HEK293T (cell line): ENCODE data around the gene HEMK1.

Experiments used
- CTCF ChIA-PET: fragments of 350-600 bp; formaldehyde crosslinking; extraction: SDS; loops from one replicate; lab custom pipeline; 2021; ENCODE audit warnings: antibody characterized with exemption, inconsistent platforms; lab: Yijun Ruan, JAX
- POLR2A ChIA-PET: fragments of 350-600 bp; formaldehyde crosslinking; extraction: SDS; loops from one replicate; lab custom pipeline; 2020; ENCODE audit warnings: antibody characterized with exemption, inconsistent platforms; lab: Yijun Ruan, JAX
- DNase-seq: peaks from one replicate; pipeline ENCODE4 v3.0.0; 2012; ENCODE audit warnings: mixed read lengths; ENCODE audit errors: extremely low spot score
- ARNT ChIP-seq: fragments of 450-650 bp; IDR thresholded peaks from 2 replicates; pipeline ENCODE4 v1.6.1; 2017; ENCODE audit warnings: mild to moderate bottlenecking
- BHLHE40 ChIP-seq: fragments of 450-650 bp; IDR thresholded peaks from 2 replicates; pipeline ENCODE4 v1.6.1; 2016; ENCODE audit warnings: mild to moderate bottlenecking, moderate library complexity, borderline replicate concordance
- CTBP1 ChIP-seq: fragments of 450-650 bp; IDR thresholded peaks from 2 replicates; pipeline ENCODE4 v1.6.1; 2016; ENCODE audit warnings: borderline replicate concordance
- ELF4 ChIP-seq: fragments of 450-650 bp; IDR thresholded peaks from 2 replicates; pipeline ENCODE4 v1.6.1; 2017; ENCODE audit warnings: antibody characterized with exemption
- FOXA1 ChIP-seq: fragments of 450-650 bp; IDR thresholded peaks from 2 replicates; pipeline ENCODE4 v1.6.1; 2016; ENCODE audit warnings: mild to moderate bottlenecking
- FOXK2 ChIP-seq: fragments of 450-650 bp; IDR thresholded peaks from 2 replicates; pipeline ENCODE4 v1.6.1; 2016; ENCODE audit warnings: mild to moderate bottlenecking
- FOXM1 ChIP-seq: fragments of 450-650 bp; IDR thresholded peaks from 2 replicates; pipeline ENCODE4 v1.6.1; 2017; ENCODE audit warnings: mild to moderate bottlenecking, borderline replicate concordance
- HDGF ChIP-seq: fragments of 450-650 bp; IDR thresholded peaks from 2 replicates; pipeline ENCODE4 v1.6.1; 2017; ENCODE audit warnings: antibody characterized with exemption, borderline replicate concordance
- L3MBTL2 ChIP-seq: fragments of 450-650 bp; conservative IDR thresholded peaks from 2 replicates; pipeline ENCODE4 v1.6.1; 2016; ENCODE audit warnings: mild to moderate bottlenecking
- LEF1 ChIP-seq: fragments of 450-650 bp; IDR thresholded peaks from 2 replicates; pipeline ENCODE4 v1.6.1; 2017; ENCODE audit warnings: mild to moderate bottlenecking, borderline replicate concordance
- NFRKB ChIP-seq: fragments of 450-650 bp; IDR thresholded peaks from 2 replicates; pipeline ENCODE4 v1.6.1; 2016; ENCODE audit warnings: mild to moderate bottlenecking, moderate library complexity
- PKNOX1 ChIP-seq: fragments of 450-650 bp; IDR thresholded peaks from 2 replicates; pipeline ENCODE4 v1.6.1; 2016
- SP1 ChIP-seq: fragments of 450-650 bp; IDR thresholded peaks from 2 replicates; pipeline ENCODE4 v1.6.1; 2017
- SUZ12 ChIP-seq: fragments of 450-650 bp; IDR thresholded peaks from 2 replicates; pipeline ENCODE4 v1.6.1; 2016; ENCODE audit warnings: mild to moderate bottlenecking
- TARDBP ChIP-seq: fragments of 450-650 bp; IDR thresholded peaks from 2 replicates; pipeline ENCODE4 v1.6.1; 2016
- ZNF384 ChIP-seq: fragments of 450-650 bp; IDR thresholded peaks from 2 replicates; pipeline ENCODE4 v1.6.1; 2016

The HEMK1 gene

GRCh38 chr3:50568947-50569749, at the start of gene HEMK1:
Gene HEMK1, plus strand, starts transcription at chr3:50569522. Its CDS starts 1,583 bp downstream, at chr3:50571105.
- DNase-seq: peak; percentile 99
- TF ChIP-seq SUZ12 (no peak), FOXM1 (peak; percentile 81; the same call in 1 of the 2 replicates), ARNT (peak; percentile 59; the same call in 1 of the 2 replicates), CTBP1 (peak; percentile 87), L3MBTL2 (peak; percentile 55; the same call in 1 of the 2 replicates), ZNF384 (no peak), PKNOX1 (0 out of 2 replicates have a peak, but pooled peaks have one; percentile 9), FOXA1 (no peak), FOXK2 (no peak), BHLHE40 (no peak), ELF4 (peak; percentile 83), LEF1 (no peak; the same call in 1 of the 2 replicates)
- ChIA-PET CTCF (interaction anchor here (0.5 to 4.8 kb wide), 6 partner anchors 18 to 1238 kb away, joined by 3 to 44 read pairs (median 4); partner anchors contain the start of genes CISH and TMEM115), POLR2A (interaction anchor here (0.6 to 2.4 kb wide), 35 partner anchors 9 to 277 kb away, joined by 3 to 26 read pairs (median 4); partner anchors contain the start of genes CISH, CYB561D2, DOCK3 and HYAL3)

GRCh38 chr3:50520849-50521248, 48.5 kb upstream of the HEMK1 start:
- ChIA-PET CTCF (interaction anchor here (4.5 kb wide), 1 partner anchor 22 kb away, joined by 25 read pairs; no protein-coding TSS in a partner anchor), POLR2A (no interaction called here)
- TF ChIP-seq SUZ12: no peak
- TF ChIP-seq ELF4: no peak
- no peak for TF ChIP-seq NFRKB
- TF ChIP-seq ZNF384: no peak
- TF ChIP-seq FOXM1: no peak
- TF ChIP-seq FOXA1: no peak
- no peak for TF ChIP-seq SP1
- TF ChIP-seq LEF1: no peak
- TF ChIP-seq ARNT: no peak
- no peak for TF ChIP-seq HDGF
- no peak for TF ChIP-seq PKNOX1
- no peak for TF ChIP-seq FOXK2
- no peak for TF ChIP-seq BHLHE40
- TF ChIP-seq TARDBP: no peak
- no peak for TF ChIP-seq CTBP1
- no peak for TF ChIP-seq L3MBTL2
- no peak for DNase-seq

- ChIA-PET CTCF (interaction anchor here (4.5 kb wide), 1 partner anchor 22 kb away, joined by 25 read pairs; no protein-coding TSS in a partner anchor), POLR2A (no interaction called here)
- no peak for DNase-seq
- no peak for TF ChIP-seq BHLHE40
- no peak for TF ChIP-seq CTBP1
- TF ChIP-seq ZNF384: no peak
- no peak for TF ChIP-seq L3MBTL2
- no peak for TF ChIP-seq FOXM1
- TF ChIP-seq NFRKB: no peak
- TF ChIP-seq ELF4: no peak
- TF ChIP-seq PKNOX1: no peak
- TF ChIP-seq FOXA1: no peak
- no peak for TF ChIP-seq HDGF
These were observed 47.8 kb upstream of the HEMK1 start for GRCh38 chr3:50521572-50521971.

- CTCF ChIA-PET: interaction anchor here (0.6 to 4.5 kb wide), 4 partner anchors 13 to 91 kb away, joined by 3 to 25 read pairs (median 3); no protein-coding TSS in a partner anchor
- DNase-seq: no peak
- POLR2A ChIA-PET: interaction anchor here (1.0 kb wide), 1 partner anchor 85 kb away, joined by 3 read pairs; no protein-coding TSS in a partner anchor
- no peak for TF ChIP-seq HDGF
- no peak for TF ChIP-seq FOXM1
- no peak for TF ChIP-seq SP1
- TF ChIP-seq LEF1: no peak
- TF ChIP-seq ZNF384: no peak; the same call in 1 of the 2 replicates
- TF ChIP-seq FOXK2: no peak
- TF ChIP-seq CTBP1: no peak
- TF ChIP-seq TARDBP: no peak
- no peak for TF ChIP-seq PKNOX1
- no peak for TF ChIP-seq L3MBTL2
- TF ChIP-seq NFRKB: no peak
- TF ChIP-seq BHLHE40: no peak
- no peak for TF ChIP-seq SUZ12
- TF ChIP-seq FOXA1: no peak
These were observed 46.0 kb upstream of the HEMK1 start for GRCh38 chr3:50523279-50523811.
